GM18526 (cell line): ENCODE data around the gene ARID4B.
A peak's percentile ranks its signal among the peaks of the same experiment; 100 is the strongest.

ENCODE experiments used
- POLR2A ChIP-seq: IDR thresholded peaks from 3 replicates; pipeline ENCODE4 v1.6.1; 2011; ENCODE audit not compliant: insufficient read length; ENCODE audit errors: extremely low read depth

The ARID4B gene

DNA sequence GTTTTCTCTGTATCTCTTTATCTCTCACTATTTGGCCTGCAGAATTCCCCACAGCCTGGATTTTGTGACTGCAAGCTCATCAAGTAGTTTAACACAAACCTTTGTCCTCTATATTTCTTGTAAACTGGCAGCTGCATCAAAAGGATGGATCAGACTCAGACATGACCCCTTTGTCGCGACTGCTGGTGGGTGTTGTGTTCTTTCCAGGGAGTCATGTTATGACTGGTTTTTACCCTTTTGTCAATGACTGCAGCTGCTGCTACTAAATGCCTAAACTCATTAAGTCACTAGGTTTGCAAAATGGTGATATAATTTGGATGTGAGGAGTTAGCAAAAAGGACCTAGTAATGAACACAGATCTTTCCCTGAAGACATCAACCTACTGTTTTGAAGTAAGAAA lies 189.2 kb downstream of the ARID4B start:
- no peak for TF ChIP-seq POLR2A

DNA sequence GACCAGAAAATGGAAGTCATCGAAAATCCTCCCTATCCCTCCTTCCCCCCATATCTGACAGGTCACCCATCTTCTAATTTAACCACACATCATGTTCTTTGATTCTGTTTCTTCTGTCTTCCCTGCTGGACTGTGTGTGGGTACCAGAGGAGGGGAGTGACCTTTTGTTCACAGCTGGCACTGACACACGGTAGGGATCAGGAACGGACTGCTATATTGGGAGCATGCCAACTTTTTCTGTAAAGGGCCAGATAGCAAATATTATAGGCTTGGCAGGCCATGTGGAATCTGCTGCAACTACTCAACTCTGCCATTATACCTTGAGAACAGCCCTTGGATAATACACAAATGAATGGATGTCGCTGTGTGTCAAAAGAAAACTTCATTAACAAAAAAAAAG lies 191.9 kb downstream of the ARID4B start:
- no peak for TF ChIP-seq POLR2A

DNA sequence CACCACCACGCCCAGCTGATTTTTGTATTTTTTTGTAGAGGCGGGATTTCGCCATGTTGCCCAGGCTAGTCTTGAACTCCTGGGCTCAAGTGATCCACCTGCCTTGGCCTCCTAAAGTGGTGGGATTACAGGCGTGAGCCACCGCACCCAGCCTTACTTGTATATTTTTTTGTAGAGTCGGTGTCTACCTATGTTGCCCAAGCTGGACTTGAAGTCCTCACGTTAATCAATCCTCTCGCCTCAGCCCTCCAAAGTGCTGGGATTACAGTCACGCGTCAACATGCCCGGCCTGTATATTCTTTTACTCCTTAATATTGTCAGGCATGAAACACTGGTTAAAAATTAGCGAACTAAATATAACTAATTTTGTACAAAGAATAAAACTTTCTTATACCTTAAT lies 193.8 kb downstream of the ARID4B start:
- no peak for TF ChIP-seq POLR2A

DNA sequence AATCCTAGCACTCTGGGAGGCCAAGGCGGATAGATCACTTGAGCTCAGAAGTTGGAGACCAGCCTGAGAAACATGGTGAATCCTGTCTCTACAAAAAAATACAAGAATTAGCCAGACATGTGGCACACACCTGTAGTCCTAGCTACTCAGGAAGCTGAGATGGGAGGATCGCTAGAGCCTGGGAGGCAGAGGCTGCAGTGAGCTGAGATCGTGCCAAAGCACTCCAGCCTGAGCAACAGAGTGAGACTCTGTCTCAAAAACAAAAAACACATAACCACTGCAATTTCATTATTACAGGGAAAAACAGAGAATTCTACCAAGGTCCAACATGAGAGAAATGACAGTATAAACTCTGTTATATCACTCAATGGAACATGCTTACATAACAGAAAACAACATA lies 194.9 kb downstream of the ARID4B start:
- no peak for TF ChIP-seq POLR2A

DNA sequence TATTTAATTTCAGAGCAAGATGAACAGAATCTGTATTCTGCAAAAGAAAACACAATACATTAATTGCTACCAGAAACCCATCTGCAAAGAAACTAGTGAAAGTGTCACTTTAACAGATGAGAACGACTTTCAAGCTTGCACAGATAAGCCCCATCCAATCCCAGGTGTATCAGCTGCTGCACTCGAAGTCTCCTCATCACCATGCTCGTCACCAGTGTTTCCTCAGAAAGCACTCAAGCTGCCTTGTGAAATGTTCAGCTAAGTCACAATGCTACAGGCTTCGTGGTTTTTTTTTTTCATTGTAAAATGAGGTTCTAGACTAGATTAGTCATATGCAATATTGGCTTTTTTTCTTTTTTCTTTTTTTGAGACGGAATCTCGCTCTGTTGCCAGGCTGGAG lies 196.0 kb downstream of the ARID4B start:
- no peak for TF ChIP-seq POLR2A

DNA sequence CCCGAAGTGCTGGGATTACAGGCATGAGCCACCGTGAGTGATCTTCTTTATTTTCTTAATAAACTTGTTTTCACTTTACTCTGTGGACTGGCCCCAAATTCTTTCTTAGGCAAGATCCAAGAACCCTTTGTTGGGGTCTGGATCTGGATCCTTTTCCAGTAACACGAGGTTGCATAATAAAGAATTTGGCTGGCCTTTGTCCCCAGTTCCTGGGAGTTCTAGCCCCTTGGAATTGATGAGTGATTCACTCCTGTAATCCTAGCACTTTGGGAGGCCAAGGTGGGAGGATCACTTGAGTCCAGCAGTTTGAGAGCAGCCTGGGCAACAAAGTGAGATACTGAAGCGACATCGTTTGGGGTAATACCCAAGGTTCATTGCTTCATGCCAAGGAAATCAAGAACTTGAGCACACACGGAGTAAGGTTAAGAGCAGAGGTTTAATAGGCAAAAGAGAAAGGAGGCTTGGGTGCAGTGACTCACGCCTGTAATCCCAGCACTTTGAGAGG lies 197.2 kb downstream of the ARID4B start:
- TF ChIP-seq POLR2A = no peak

DNA sequence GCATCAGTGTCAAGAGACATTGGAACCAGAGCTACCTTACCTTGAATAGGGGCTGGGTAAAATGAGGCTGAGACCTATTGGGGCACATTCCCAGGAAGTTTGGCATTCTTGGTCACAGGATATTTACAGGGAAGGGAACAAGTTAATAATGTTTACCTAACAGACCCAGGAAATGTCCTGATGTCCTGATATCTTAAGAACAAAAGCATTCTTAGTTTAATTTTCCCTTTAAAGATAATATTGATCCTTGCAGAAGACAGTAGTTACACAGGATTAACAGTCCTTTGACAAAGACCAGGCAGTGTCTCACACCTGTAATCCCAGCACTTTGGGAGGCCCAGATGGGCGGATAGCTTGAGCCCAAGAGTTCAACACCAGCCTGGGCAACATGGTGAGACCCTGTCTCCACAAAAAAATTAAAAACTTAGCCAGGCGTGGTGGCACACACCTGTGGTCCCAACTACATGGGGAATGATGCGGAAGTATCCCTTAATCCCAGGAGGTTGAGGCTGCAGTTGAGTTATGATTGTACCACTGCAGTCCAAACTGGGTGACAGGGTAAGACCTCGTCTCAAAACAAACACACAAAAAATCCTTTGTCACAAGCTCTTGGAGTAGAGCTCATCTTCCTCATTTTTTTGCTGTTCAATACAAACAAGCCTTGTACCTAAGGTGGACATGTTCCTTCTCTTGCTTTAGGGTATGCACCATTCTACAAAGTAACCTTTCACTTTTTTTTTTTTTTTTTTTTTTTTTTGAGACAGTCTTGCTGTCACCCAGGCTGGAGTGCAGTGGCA lies 198.0 kb downstream of the ARID4B start:
- TF ChIP-seq POLR2A = no peak

DNA sequence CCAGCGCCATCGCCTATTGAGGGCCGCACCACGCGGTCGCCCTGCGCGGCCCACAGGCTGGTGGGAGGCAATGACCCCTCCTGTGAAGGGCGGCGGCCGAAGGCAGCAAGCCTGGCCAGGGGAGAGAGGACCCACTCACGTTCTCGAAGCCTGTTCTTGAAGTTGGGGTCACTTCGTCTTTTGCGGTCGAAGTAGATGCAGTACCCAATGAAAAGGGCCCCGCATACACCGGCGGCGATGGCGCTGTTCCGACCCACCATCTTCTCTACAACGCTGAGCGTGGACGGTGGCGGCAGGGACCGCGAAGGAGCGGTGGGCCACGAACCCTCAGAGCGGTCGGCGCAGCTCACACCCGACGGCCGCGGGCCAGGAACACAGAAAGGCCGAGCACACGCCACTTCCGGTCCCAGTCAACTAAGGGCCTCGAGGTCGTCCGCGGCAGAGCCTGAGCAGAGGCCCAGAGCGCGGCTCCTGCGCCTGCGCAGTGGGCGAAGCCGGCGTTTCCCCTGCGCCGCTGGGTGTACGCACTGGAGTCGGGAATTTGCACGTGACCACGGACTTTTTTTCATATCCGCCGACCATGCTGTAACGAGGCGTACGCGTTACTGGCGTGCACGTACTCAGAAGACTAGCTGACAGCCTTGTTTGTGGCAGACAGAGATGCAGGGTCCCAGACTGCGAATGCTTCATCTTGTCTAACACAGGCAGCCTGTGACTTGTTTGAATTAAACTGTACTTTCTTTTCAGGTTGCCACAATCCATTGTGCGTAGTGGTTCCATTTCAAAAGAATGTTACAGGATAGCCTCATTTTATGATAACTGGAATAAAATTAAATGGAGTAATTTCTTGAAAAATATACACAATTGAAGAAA lies 199.3 kb downstream of the ARID4B start, which contains the start of gene TOMM20:
TSS of gene TOMM20 (minus strand) at position 382 of the 873 bp plus-strand sequence. CDS start at position 260, 122 bp downstream.
- TF ChIP-seq POLR2A = peak; percentile 95

DNA sequence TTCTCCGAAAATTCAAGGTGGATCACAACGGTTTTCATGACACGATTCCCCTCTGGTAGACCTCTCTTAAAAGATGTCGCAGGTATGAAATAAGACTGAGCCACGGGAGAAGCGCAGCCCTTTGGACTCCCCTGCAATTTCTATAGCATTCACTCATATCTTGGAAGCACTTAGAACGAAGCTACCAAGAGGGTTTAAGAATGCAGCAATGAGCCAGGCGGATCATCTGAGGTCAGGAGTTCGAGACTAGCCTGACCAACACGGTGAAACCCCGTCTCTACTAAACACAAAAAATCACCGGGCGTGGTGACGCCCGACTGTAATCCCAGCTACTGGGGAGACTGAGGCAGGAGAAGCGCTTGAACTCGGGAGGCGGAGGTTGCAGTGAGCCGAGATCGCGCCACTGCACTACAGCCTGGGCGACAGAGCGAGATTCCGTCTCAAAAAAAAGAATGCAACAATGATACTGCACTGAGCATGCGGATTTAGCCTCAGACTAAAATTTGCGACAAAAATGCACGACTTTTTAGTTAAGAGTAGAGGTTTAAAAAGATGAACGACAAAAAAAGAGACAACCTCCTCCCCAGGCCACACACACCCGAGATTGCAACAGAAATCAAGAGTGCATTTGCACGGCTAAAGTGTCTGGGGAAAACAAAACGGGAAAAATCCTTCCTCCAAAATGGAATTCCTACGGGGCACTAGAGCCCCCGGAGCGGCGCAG lies 200.1 kb downstream of the ARID4B start:
- TF ChIP-seq POLR2A = no peak

DNA sequence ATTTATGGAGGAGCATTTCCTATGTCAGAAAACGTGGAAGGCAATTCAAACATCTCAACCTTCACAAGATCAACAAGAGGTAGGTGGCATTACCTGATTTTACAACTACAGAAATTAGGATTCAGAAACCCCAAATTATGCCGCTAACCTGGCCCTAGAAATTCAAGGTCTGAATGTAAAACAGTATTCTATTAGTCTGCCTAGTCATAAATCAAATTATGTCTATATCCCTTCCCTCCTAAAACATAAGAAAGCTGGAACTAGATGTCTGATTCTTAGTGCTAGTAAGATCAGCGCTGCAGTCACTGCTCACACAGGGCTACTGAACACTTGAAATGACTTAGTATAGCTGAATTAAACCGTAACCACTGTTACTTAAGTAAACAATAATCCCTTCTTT lies 200.8 kb downstream of the ARID4B start:
- no peak for TF ChIP-seq POLR2A

DNA sequence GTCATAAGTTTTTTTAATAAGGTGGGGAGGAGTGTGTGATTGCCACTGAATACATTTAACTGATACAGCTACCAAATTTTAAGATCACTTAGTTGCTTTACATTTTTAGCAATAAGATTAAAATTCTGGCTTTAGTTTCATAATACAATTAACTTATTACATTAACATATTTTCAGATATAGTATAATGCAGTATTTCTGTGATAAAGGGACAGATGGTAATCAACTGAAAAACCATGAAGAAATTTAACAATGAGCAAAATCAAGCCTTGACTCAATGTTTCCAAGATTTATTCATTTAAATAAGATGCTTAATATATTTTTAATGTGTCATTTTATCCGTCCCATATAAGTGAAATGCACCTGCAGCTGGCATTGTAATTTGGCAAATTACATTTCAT lies 203.3 kb downstream of the ARID4B start:
- no peak for TF ChIP-seq POLR2A

DNA sequence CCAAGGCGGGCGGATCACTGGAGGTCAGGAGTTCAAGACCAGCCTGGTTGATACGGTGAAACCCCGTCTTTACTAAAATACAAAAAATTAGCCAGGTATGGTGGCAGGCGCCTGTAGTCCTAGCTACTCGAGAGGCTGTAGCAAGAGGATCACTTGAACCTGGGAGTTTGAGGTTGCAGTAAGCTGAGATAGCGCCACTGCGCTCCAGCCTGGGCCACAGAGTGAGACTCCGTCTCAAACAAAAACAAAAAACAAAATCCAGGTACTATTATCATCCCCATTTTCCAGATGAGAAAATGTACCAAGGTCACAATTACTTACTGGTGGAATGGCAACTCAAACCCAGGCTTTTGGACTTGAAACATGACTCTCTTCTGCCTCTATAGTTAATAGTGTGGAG lies 203.9 kb downstream of the ARID4B start:
- TF ChIP-seq POLR2A = no peak

DNA sequence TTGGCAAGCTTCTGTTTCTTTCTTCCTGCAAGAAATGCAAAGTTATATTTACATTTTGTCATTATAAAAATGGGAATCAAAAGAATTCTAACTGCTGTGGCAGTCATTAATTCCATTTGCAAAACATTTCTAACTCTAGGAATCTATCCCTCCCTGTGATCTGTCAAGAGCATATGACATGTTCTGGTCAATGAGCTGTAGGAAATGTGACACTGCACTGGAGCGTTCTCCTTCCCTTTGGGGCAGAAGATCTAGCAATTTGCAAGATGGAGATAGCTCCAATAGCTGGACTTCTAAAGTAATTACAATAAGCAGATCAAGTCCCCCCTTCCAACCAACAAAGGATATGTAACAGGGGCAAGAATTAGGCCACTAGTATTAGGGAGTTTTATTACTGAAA lies 205.6 kb downstream of the ARID4B start:
- TF ChIP-seq POLR2A = no peak
